CD4-positive, alpha-beta T cell treated with Interferon alpha-2 for 1 hour (primary cell): Measurements from ENCODE around the gene UGGT2.
"Not testable (repeated sequence)": the region's sequence is repeated elsewhere in the genome, so short reads cannot be mapped to it uniquely, and the experiment has no call there.

ENCODE experiments used
- DNase-seq, 2 donors: peaks; one replicate each; pipeline ENCODE4 v3.0.0-alpha.2; 2020 to 2022

The UGGT2 gene

GRCh38 chr13:95793018-95793555, 260.1 kb downstream of the UGGT2 start:
- DNase-seq: no peak

GRCh38 chr13:95791084-95791722, 262.0 kb downstream of the UGGT2 start:
- DNase-seq: no peak

- DNase-seq: not testable (repeated sequence)
These were observed 263.9 kb downstream of the UGGT2 start for GRCh38 chr13:95789315-95789714.

- no peak for DNase-seq
These were observed 265.1 kb downstream of the UGGT2 start for GRCh38 chr13:95788100-95788463.

GRCh38 chr13:95787356-95788099, 265.7 kb downstream of the UGGT2 start:
- DNase-seq: no peak

- no peak for DNase-seq
These were observed 268.3 kb downstream of the UGGT2 start for GRCh38 chr13:95784900-95785290.

- no peak for DNase-seq
These were observed 268.9 kb downstream of the UGGT2 start for GRCh38 chr13:95784161-95784899.

- no peak for DNase-seq
These were observed 269.5 kb downstream of the UGGT2 start for GRCh38 chr13:95783747-95784146.

- not testable (repeated sequence) for DNase-seq
These were observed 271.3 kb downstream of the UGGT2 start for GRCh38 chr13:95781940-95782339.

- DNase-seq: no peak
These were observed 272.2 kb downstream of the UGGT2 start for GRCh38 chr13:95781016-95781415.

GRCh38 chr13:95779522-95779921, 273.7 kb downstream of the UGGT2 start:
- no peak for DNase-seq

GRCh38 chr13:95771905-95772304, 281.3 kb downstream of the UGGT2 start:
- DNase-seq: no peak

- DNase-seq: no peak
These were observed 289.6 kb downstream of the UGGT2 start for GRCh38 chr13:95763601-95764000.

GRCh38 chr13:95762626-95763025, 290.6 kb downstream of the UGGT2 start:
- not testable (repeated sequence) for DNase-seq

GRCh38 chr13:95756072-95756471, 297.1 kb downstream of the UGGT2 start:
- no peak for DNase-seq

GRCh38 chr13:95754069-95754468, 299.1 kb downstream of the UGGT2 start:
- DNase-seq: no peak

- no peak for DNase-seq
These were observed 300.5 kb downstream of the UGGT2 start for GRCh38 chr13:95752677-95753076.
